Nucleus accumbens (tissue), 56 donors: ENCODE data around the gene VGLL4.
"Not testable (repeated sequence)": the region's sequence is repeated elsewhere in the genome, so short reads cannot be mapped to it uniquely, and the experiment has no call there.

ENCODE experiments used
- DNase-seq, 56 donors: peaks; one replicate each; lab custom pipeline; 2025; lab: John Stamatoyannopoulos, UW

VGLL4 gene

GRCh38 chr3:11539218-11539617 lies 104.5 kb downstream of the VGLL4 start:
- DNase-seq = no peak

- DNase-seq = no peak
These were observed 105.1 kb downstream of the VGLL4 start for GRCh38 chr3:11538581-11538980.

- no peak for DNase-seq
These were observed 106.6 kb downstream of the VGLL4 start for GRCh38 chr3:11536936-11537612.

- DNase-seq = no peak
These were observed 107.4 kb downstream of the VGLL4 start for GRCh38 chr3:11536132-11536935.

- DNase-seq = no peak
These were observed 108.3 kb downstream of the VGLL4 start for GRCh38 chr3:11535243-11535960.

GRCh38 chr3:11534793-11535101 lies 109.0 kb downstream of the VGLL4 start:
- DNase-seq = no peak

- peak in 1 of 56 donors; percentile 14 for DNase-seq
These were observed 109.5 kb downstream of the VGLL4 start for GRCh38 chr3:11534011-11534792.

- DNase-seq = no peak
These were observed 110.8 kb downstream of the VGLL4 start for GRCh38 chr3:11532931-11533391.

- DNase-seq = peak in 20 of 56 donors; percentile 9 to 58 (median 22)
These were observed 113.5 kb downstream of the VGLL4 start for GRCh38 chr3:11530153-11530721.

- DNase-seq = no peak
These were observed 114.4 kb downstream of the VGLL4 start for GRCh38 chr3:11529281-11529680.

- DNase-seq = not testable (repeated sequence)
These were observed 117.6 kb downstream of the VGLL4 start for GRCh38 chr3:11526121-11526520.

GRCh38 chr3:11523572-11524101 lies 120.1 kb downstream of the VGLL4 start:
- no peak for DNase-seq

GRCh38 chr3:11522953-11523571 lies 120.7 kb downstream of the VGLL4 start:
- DNase-seq = no peak

GRCh38 chr3:11522398-11522715 lies 121.4 kb downstream of the VGLL4 start:
- no peak for DNase-seq

GRCh38 chr3:11521167-11521566 lies 122.5 kb downstream of the VGLL4 start:
- no peak for DNase-seq

- DNase-seq = no peak
These were observed 126.1 kb downstream of the VGLL4 start for GRCh38 chr3:11517601-11518000.

GRCh38 chr3:11514191-11514821 lies 129.4 kb downstream of the VGLL4 start:
- DNase-seq = no peak

- DNase-seq = no peak
These were observed 129.9 kb downstream of the VGLL4 start for GRCh38 chr3:11513817-11514135.

- not testable (repeated sequence) for DNase-seq
These were observed 130.4 kb downstream of the VGLL4 start for GRCh38 chr3:11513125-11513816.
